Mesenchymal stem cell (in vitro differentiated cells and primary cell): ENCODE data around the gene CA6.
A peak's percentile ranks its signal among the peaks of the same experiment; 100 is the strongest.
"Not testable (repeated sequence)": the region's sequence is repeated elsewhere in the genome, so short reads cannot be mapped to it uniquely, and the experiment has no call there.

Source experiments
- DNase-seq: peaks from one replicate; pipeline ENCODE4 v3.0.0-alpha.2; 2013
- H2AFZ ChIP-seq: one replicate; pipeline ENCODE4 v1.6.1; 2013; ENCODE audit warnings: low read depth, mild to moderate bottlenecking, control low read depth, inconsistent platforms, low read length, moderate library complexity
- H2AK5ac ChIP-seq: 2 replicates; pipeline ENCODE4 v1.6.1; 2013; ENCODE audit warnings: low read length, moderate library complexity, mild to moderate bottlenecking, inconsistent platforms; ENCODE audit not compliant: severe bottlenecking
- H2BK120ac ChIP-seq: one replicate; pipeline ENCODE4 v1.6.1; 2013; ENCODE audit warnings: low read depth, mild to moderate bottlenecking, inconsistent platforms, low read length, moderate library complexity
- H2BK12ac ChIP-seq, 2 experiments: one replicate each; pipeline ENCODE4 v1.6.1; 2013; ENCODE audit warnings: inconsistent platforms in 2 of 2, low read length in 2 of 2, mild to moderate bottlenecking in 2 of 2, moderate library complexity in 2 of 2, control low read depth in 1 of 2
- H2BK15ac ChIP-seq: one replicate; pipeline ENCODE4 v1.6.1; 2013; ENCODE audit warnings: mild to moderate bottlenecking, low read depth, inconsistent platforms; ENCODE audit not compliant: poor library complexity, severe bottlenecking
- H2BK5ac ChIP-seq: 2 replicates; pipeline ENCODE4 v1.6.1; 2013; ENCODE audit warnings: low read depth, mild to moderate bottlenecking, low read length, control low read depth, inconsistent platforms; ENCODE audit not compliant: poor library complexity, severe bottlenecking
- H3K14ac ChIP-seq, 2 experiments: one replicate each; pipeline ENCODE4 v1.6.1; 2013; ENCODE audit warnings: inconsistent platforms in 2 of 2, low read length in 2 of 2, control low read depth in 1 of 2, mild to moderate bottlenecking in 1 of 2, moderate library complexity in 1 of 2
- H3K18ac ChIP-seq, 2 experiments: one replicate each; pipeline ENCODE4 v1.6.1; 2013; ENCODE audit warnings: inconsistent platforms in 2 of 2, low read length in 2 of 2, control low read depth in 1 of 2, low read depth in 1 of 2, mild to moderate bottlenecking in 1 of 2
- H3K23ac ChIP-seq, 2 experiments: one replicate each; pipeline ENCODE4 v1.6.1; 2013; ENCODE audit warnings: inconsistent platforms in 2 of 2, low read length in 2 of 2, mild to moderate bottlenecking in 2 of 2, moderate library complexity in 2 of 2, control low read depth in 1 of 2
- H3K27ac ChIP-seq: 2 replicates; pipeline ENCODE4 v1.5.1; 2013; ENCODE audit warnings: mild to moderate bottlenecking, moderate library complexity, low read length, control low read depth, inconsistent platforms; ENCODE audit not compliant: poor library complexity, severe bottlenecking
- H3K27me3 ChIP-seq, 2 experiments: 2 replicates each; pipeline versions ENCODE4 v1.6.1 to v1.7.0; 2013; ENCODE audit warnings: low read length in 2 of 2, mild to moderate bottlenecking in 2 of 2, moderate library complexity in 2 of 2, control low read depth in 1 of 2, inconsistent platforms in 1 of 2; ENCODE audit not compliant: control insufficient read depth in 1 of 2, insufficient read depth in 1 of 2
- H3K36me3 ChIP-seq, 2 experiments: 2 replicates each; pipeline versions ENCODE4 v1.6.1 to v1.7.0; 2013; ENCODE audit warnings: low read length in 2 of 2, control low read depth in 1 of 2, inconsistent platforms in 1 of 2, low read depth in 1 of 2, mild to moderate bottlenecking in 1 of 2; ENCODE audit not compliant: insufficient read depth in 2 of 2, control insufficient read depth in 1 of 2
- H3K4ac ChIP-seq, 2 experiments: one replicate each; pipeline ENCODE4 v1.6.1; 2013; ENCODE audit warnings: inconsistent platforms in 2 of 2, low read length in 2 of 2, mild to moderate bottlenecking in 2 of 2, moderate library complexity in 2 of 2, control low read depth in 1 of 2, low read depth in 1 of 2
- H3K4me1 ChIP-seq: 2 replicates; pipeline ENCODE4 v1.6.1; 2013; ENCODE audit warnings: low read depth, low read length, control low read depth; ENCODE audit not compliant: control insufficient read depth, insufficient read depth
- H3K4me2 ChIP-seq: 2 replicates; pipeline ENCODE4 v1.6.1; 2013; ENCODE audit warnings: low read length, mild to moderate bottlenecking, inconsistent platforms; ENCODE audit not compliant: poor library complexity, severe bottlenecking
- H3K4me3 ChIP-seq, 2 experiments: 2 replicates each; pipeline versions ENCODE4 v1.5.1 to v1.7.0; 2013; ENCODE audit warnings: low read length in 2 of 2, mild to moderate bottlenecking in 2 of 2, control low read depth in 1 of 2, low read depth in 1 of 2; ENCODE audit not compliant: insufficient read depth in 1 of 2
- H3K79me1 ChIP-seq: replicated peaks from 2 replicates; pipeline ENCODE4 v1.6.1; 2013; ENCODE audit warnings: mild to moderate bottlenecking, control low read depth, low read length, inconsistent platforms; ENCODE audit not compliant: poor library complexity, severe bottlenecking
- H3K9ac ChIP-seq: 2 replicates; pipeline ENCODE4 v1.7.0; 2013; ENCODE audit warnings: mild to moderate bottlenecking, low read length, moderate library complexity
- H3K9me3 ChIP-seq: 2 replicates; pipeline ENCODE4 v1.7.0; 2013; ENCODE audit warnings: mild to moderate bottlenecking, low read length; ENCODE audit not compliant: control insufficient read depth
- H4K8ac ChIP-seq: one replicate; pipeline ENCODE4 v1.6.1; 2013; ENCODE audit warnings: inconsistent platforms, mild to moderate bottlenecking, low read length, moderate library complexity
- H4K91ac ChIP-seq: one replicate; pipeline ENCODE4 v1.6.1; 2013; ENCODE audit warnings: mild to moderate bottlenecking, low read length, inconsistent platforms
- WGBS: methylation state at CpG from one replicate; pipeline ENCODE4 v1.1.7; 2013; ENCODE audit warnings: mixed read lengths; 5-methylcytosine and 5-hydroxymethylcytosine counted together

The CA6 gene

GRCh38 chr1:8915446-8915845 is 30.2 kb upstream of the CA6 start:
- WGBS: 53% methylated on average over 1 of the region's 3 CpGs

GRCh38 chr1:8917536-8917935 is 28.1 kb upstream of the CA6 start:
- H3K4me1 ChIP-seq: not testable (repeated sequence)

More at GRCh38 chr1:8915446-8915845, 30.2 kb upstream of the CA6 start:
- no peaks in the 10 kb centered on the region for H3K9me3 ChIP-seq
- no peaks in the 10 kb centered on the region for H3K79me1 ChIP-seq
- no peak overlapping the region for H4K91ac ChIP-seq
- H2BK120ac ChIP-seq: no peak overlapping the region
- no peak overlapping the region for H2BK15ac ChIP-seq
- peaks cover 8% of the 10 kb centered on the region for H3K4me1 ChIP-seq
- H3K14ac ChIP-seq: no peak overlapping the region
- no peak overlapping the region for H3K4me3 ChIP-seq
- H4K8ac ChIP-seq: no peak overlapping the region
- H3K23ac ChIP-seq: no peak overlapping the region
- no peak overlapping the region for H2BK5ac ChIP-seq
- H3K4me2 ChIP-seq: no peak overlapping the region
- no peak overlapping the region for H2AK5ac ChIP-seq
- no peak for DNase-seq
- H2AFZ ChIP-seq: no peak overlapping the region
- no peak overlapping the region for H3K27ac ChIP-seq
- no peak overlapping the region for H3K9ac ChIP-seq
- H3K27me3 ChIP-seq: no peaks in the 10 kb centered on the region
- H3K4ac ChIP-seq: no peak overlapping the region
- H2BK12ac ChIP-seq: no peak overlapping the region
- H3K18ac ChIP-seq: no peak overlapping the region
- H3K36me3 ChIP-seq: no peaks in the 10 kb centered on the region

DNA sequence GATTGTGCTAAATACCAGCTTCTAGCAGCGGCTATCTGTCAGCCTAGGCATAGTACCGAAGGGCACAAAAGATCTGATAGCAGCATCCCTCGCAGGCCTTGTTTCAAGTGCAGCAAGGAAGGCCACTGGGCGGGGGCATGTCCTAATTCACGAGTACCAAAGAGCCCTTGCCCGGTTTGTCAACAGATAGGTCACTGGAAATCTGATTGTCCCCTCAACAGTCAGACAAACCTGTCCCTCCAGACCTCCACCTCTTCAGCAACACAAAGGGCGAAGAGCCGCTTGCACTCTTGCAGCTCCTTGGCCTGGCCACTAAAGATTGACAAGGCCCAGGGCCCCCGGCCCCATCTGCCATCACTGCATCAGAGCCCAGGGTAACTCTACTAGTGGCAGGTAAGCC is 22.7 kb upstream of the CA6 start:
- H3K4me3 ChIP-seq: no peak overlapping the region
- H3K14ac ChIP-seq: no peak overlapping the region
- H3K9ac ChIP-seq: no peak overlapping the region
- no peak overlapping the region for H2BK15ac ChIP-seq
- no peaks in the 10 kb centered on the region for H3K36me3 ChIP-seq
- H3K4ac ChIP-seq: no peak overlapping the region
- H3K27ac ChIP-seq: no peak overlapping the region
- H3K79me1 ChIP-seq: no peaks in the 10 kb centered on the region
- no peak overlapping the region for H3K18ac ChIP-seq
- no peak overlapping the region for H2AK5ac ChIP-seq
- no peak overlapping the region for H2BK12ac ChIP-seq
- H2BK120ac ChIP-seq: no peak overlapping the region
- H2AFZ ChIP-seq: no peak overlapping the region
- H3K4me2 ChIP-seq: no peak overlapping the region
- H2BK5ac ChIP-seq: no peak overlapping the region
- H3K9me3 ChIP-seq: no peaks in the 10 kb centered on the region
- no peak overlapping the region for H4K8ac ChIP-seq
- WGBS: 95% methylated on average over 9 of the region's 9 CpGs
- no peak overlapping the region for H3K23ac ChIP-seq
- no peaks in the 10 kb centered on the region for H3K4me1 ChIP-seq
- no peak overlapping the region for H4K91ac ChIP-seq
- no peak for DNase-seq
- peaks cover 19 to 48% of the 10 kb centered on the region in 2 experiments for H3K27me3 ChIP-seq

More at GRCh38 chr1:8917536-8917935, 28.1 kb upstream of the CA6 start:
- not testable (repeated sequence) for H3K4me2 ChIP-seq, H2BK15ac ChIP-seq, H3K23ac ChIP-seq, H2BK5ac ChIP-seq, H2BK12ac ChIP-seq, H3K4me3 ChIP-seq, H3K14ac ChIP-seq, H2AFZ ChIP-seq, H4K91ac ChIP-seq, H3K79me1 ChIP-seq, H3K4ac ChIP-seq, H2BK120ac ChIP-seq, H3K9me3 ChIP-seq, H3K9ac ChIP-seq, H3K18ac ChIP-seq, DNase-seq, H3K27ac ChIP-seq, H3K36me3 ChIP-seq
- peak overlapping the region; percentile 8 for H2AK5ac ChIP-seq
- peak overlapping the region; percentile 60 for H4K8ac ChIP-seq
- H3K27me3 ChIP-seq: peaks cover 0 to 12% of the 10 kb centered on the region in 2 experiments
- WGBS: 91% methylated on average over 10 of the region's 10 CpGs

DNA sequence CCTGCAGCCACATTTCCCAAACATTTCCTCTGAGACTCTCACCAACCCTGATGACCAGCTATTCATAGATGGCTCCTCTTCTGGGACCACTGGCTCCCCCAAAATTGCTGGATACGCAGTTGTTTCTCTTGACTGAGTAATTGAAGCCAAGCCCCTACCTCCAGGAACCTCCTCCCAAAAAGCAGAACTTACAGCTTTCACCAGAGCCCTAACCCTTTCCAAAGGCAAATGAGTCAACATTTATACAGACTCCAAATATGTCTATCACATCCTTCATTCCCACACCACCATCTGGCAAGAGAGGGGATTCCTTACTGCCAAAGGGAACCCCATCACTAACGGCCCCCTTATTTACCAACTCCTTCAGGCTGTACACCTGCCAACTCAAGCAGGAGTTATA is 20.3 kb upstream of the CA6 start:
- Histone ChIP-seq H4K91ac (no peak overlapping the region), H3K9me3 (no peaks in the 10 kb centered on the region), H2BK15ac (no peak overlapping the region), H3K79me1 (no peaks in the 10 kb centered on the region), H2AK5ac (no peak overlapping the region), H2BK120ac (no peak overlapping the region), H3K4me1 (no peaks in the 10 kb centered on the region), H3K9ac (no peak overlapping the region), H3K27me3 (peaks cover 19 to 48% of the 10 kb centered on the region in 2 experiments), H4K8ac (no peak overlapping the region), H3K27ac (no peak overlapping the region), H3K36me3 (no peaks in the 10 kb centered on the region), H3K4ac (no peak overlapping the region), H2BK5ac (no peak overlapping the region), H3K14ac (no peak overlapping the region), H3K4me2 (no peak overlapping the region), H3K18ac (no peak overlapping the region), H2BK12ac (no peak overlapping the region), H2AFZ (no peak overlapping the region), H3K4me3 (no peak overlapping the region), H3K23ac (no peak overlapping the region)
- no peak for DNase-seq
- 75% methylated on average over 2 of the region's 2 CpGs for WGBS
